ENCODE results near the gene ABLIM3.

The ABLIM3 gene

DNA sequence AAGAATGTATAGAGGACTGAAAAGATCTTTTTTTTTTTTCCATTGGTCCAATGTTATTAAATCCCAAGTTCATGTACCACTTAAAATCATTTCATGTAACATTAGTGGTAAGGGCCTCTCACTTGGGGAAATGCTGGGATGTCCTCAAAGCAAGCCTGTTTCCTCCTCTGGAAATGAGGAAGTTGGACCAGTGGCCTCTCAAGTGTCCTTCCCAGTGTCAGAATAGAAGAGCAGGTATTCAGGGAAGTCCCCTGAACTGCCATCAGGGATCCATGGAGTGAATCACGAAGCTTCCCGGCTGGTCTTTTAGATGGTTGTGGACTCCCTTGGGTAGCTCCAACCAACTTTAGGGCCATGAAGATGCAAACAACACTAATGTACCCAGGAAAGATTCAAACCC is 75.2 kb downstream of the ABLIM3 start:
- Histone ChIP-seq H3K9me2 (replicated peaks; ENCODE audit: low read depth, low read length) (no peaks in the 10 kb centered on the region), H4K20me1 (ENCODE audit: insufficient read depth, low read length, poor library complexity, severe bottlenecking) (no peaks in the 10 kb centered on the region), H3K9ac (ENCODE audit: low read depth, low read length, poor library complexity, severe bottlenecking) (no peak overlapping the region), H3K4me3 (ENCODE audit: low read length, poor library complexity, severe bottlenecking) (no peak overlapping the region), H3K4me1 (ENCODE audit: insufficient read depth, low read length, poor library complexity, severe bottlenecking) (no peaks in the 10 kb centered on the region), H3F3A (ENCODE audit: low read depth) (no peaks in the 10 kb centered on the region), H3K27me3 (ENCODE audit: insufficient read depth, low read length, poor library complexity, severe bottlenecking) (no peaks in the 10 kb centered on the region), H3K9me3 (ENCODE audit: insufficient read depth, low read depth, low read length) (no peaks in the 10 kb centered on the region), H3K4me2 (ENCODE audit: low read depth, low read length, poor library complexity, severe bottlenecking) (no peak overlapping the region), H3K79me2 (ENCODE audit: insufficient read depth, low read length) (no peaks in the 10 kb centered on the region), H2AFZ (ENCODE audit: low read length) (no peak overlapping the region), H3K36me3 (ENCODE audit: insufficient read depth, low read length) (no peaks in the 10 kb centered on the region)
- TF ChIP-seq, protein P1, sequence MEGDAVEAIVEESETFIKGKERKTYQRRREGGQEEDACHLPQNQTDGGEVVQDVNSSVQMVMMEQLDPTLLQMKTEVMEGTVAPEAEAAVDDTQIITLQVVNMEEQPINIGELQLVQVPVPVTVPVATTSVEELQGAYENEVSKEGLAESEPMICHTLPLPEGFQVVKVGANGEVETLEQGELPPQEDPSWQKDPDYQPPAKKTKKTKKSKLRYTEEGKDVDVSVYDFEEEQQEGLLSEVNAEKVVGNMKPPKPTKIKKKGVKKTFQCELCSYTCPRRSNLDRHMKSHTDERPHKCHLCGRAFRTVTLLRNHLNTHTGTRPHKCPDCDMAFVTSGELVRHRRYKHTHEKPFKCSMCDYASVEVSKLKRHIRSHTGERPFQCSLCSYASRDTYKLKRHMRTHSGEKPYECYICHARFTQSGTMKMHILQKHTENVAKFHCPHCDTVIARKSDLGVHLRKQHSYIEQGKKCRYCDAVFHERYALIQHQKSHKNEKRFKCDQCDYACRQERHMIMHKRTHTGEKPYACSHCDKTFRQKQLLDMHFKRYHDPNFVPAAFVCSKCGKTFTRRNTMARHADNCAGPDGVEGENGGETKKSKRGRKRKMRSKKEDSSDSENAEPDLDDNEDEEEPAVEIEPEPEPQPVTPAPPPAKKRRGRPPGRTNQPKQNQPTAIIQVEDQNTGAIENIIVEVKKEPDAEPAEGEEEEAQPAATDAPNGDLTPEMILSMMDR (conservative IDR thresholded peaks at IDR 0.05; ENCODE audit: low read length): no peak
- no peak for TF ChIP-seq EZH2phosphoT487 (IDR thresholded peaks at IDR 0.05; ENCODE audit: borderline replicate concordance)

DNA sequence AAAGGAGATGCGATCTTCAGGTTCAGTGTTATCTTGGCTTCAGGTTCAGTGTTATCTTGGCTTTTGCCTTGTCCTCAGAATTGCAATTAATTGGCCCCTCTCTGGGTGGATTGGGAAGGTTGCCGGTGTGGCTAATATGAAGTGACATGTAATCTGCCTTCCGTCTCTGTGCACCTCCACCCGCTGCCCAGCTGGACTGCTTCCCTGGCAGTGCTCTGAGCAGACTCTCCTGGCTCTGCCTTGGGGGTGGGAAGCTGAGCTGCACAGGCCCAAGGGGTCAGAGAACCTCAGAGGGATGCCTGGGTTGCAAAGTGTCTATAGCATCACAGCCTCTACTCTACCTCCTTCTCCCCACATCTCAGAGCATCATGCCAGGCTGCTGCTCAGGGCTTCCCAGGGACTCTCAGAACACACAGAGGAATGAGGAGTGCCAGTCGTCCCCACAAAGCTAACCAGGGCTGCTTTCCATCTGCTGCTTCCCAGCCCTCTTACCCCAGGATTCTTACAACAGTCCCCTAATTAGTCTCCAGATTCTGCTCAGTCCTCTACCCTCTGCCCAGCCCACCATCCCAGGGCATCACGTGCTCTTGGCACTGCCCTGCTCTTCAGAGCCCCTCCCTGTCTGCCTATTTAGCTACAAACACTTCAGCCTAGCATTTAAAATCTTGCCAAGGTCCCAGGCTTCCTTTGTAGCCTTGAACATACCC is 76.0 kb downstream of the ABLIM3 start:
- Histone ChIP-seq H3K79me2 (ENCODE audit: insufficient read depth, low read length) (no peaks in the 10 kb centered on the region), H2AFZ (ENCODE audit: low read length) (no peak overlapping the region), H3K36me3 (ENCODE audit: insufficient read depth, low read length) (no peaks in the 10 kb centered on the region), H3K27me3 (ENCODE audit: insufficient read depth, low read length, poor library complexity, severe bottlenecking) (no peaks in the 10 kb centered on the region), H3K4me2 (ENCODE audit: low read depth, low read length, poor library complexity, severe bottlenecking) (no peak overlapping the region), H3K9ac (ENCODE audit: low read depth, low read length, poor library complexity, severe bottlenecking) (no peak overlapping the region), H4K20me1 (ENCODE audit: insufficient read depth, low read length, poor library complexity, severe bottlenecking) (no peaks in the 10 kb centered on the region), H3F3A (ENCODE audit: low read depth) (no peaks in the 10 kb centered on the region), H3K9me2 (replicated peaks; ENCODE audit: low read depth, low read length) (no peaks in the 10 kb centered on the region), H3K4me1 (ENCODE audit: insufficient read depth, low read length, poor library complexity, severe bottlenecking) (no peaks in the 10 kb centered on the region), H3K9me3 (ENCODE audit: insufficient read depth, low read depth, low read length) (no peaks in the 10 kb centered on the region), H3K4me3 (ENCODE audit: low read length, poor library complexity, severe bottlenecking) (no peak overlapping the region)
- no peak for TF ChIP-seq EZH2phosphoT487 (IDR thresholded peaks at IDR 0.05; ENCODE audit: borderline replicate concordance)
- TF ChIP-seq, protein P1 (conservative IDR thresholded peaks at IDR 0.05; ENCODE audit: low read length): no peak

DNA sequence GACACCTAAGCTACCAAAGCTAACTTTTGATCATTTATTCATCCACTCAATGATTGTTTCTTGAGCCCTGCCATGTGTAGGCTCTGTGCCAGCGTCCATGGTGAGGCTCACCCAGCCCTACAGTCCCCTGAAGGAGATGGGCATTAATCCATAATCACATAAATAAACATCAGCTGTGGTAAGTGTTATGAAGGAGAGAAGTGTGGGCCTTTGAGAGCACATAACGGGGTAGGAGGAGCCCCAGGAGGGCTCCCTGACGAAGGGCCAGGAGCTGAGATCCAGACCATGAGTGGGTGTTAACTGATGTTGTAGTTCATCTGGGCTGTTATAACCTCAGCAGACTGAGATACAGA is 76.5 kb downstream of the ABLIM3 start:
- TF ChIP-seq, protein P1 (conservative IDR thresholded peaks at IDR 0.05; ENCODE audit: low read length): no peak
- no peak for TF ChIP-seq EZH2phosphoT487 (IDR thresholded peaks at IDR 0.05; ENCODE audit: borderline replicate concordance)
- H2AFZ ChIP-seq (ENCODE audit: low read length): no peak overlapping the region
- H3K36me3 ChIP-seq (ENCODE audit: insufficient read depth, low read length): no peaks in the 10 kb centered on the region

More for the DNA sequence above, 76.5 kb downstream of the ABLIM3 start:
- Histone ChIP-seq H3F3A (ENCODE audit: low read depth) (no peaks in the 10 kb centered on the region), H3K27me3 (ENCODE audit: insufficient read depth, low read length, poor library complexity, severe bottlenecking) (no peaks in the 10 kb centered on the region), H3K4me2 (ENCODE audit: low read depth, low read length, poor library complexity, severe bottlenecking) (no peak overlapping the region), H3K4me3 (ENCODE audit: low read length, poor library complexity, severe bottlenecking) (no peak overlapping the region), H3K9me2 (replicated peaks; ENCODE audit: low read depth, low read length) (no peaks in the 10 kb centered on the region), H3K9ac (ENCODE audit: low read depth, low read length, poor library complexity, severe bottlenecking) (no peak overlapping the region), H3K9me3 (ENCODE audit: insufficient read depth, low read depth, low read length) (no peaks in the 10 kb centered on the region), H3K79me2 (ENCODE audit: insufficient read depth, low read length) (no peaks in the 10 kb centered on the region), H3K4me1 (ENCODE audit: insufficient read depth, low read length, poor library complexity, severe bottlenecking) (no peaks in the 10 kb centered on the region), H4K20me1 (ENCODE audit: insufficient read depth, low read length, poor library complexity, severe bottlenecking) (no peaks in the 10 kb centered on the region)
